ENCODE measurements around the gene TRPM3.

TRPM3 gene

GRCh38 chr9:70696694-70697335 lies 424.6 kb downstream of the TRPM3 start:
- TF ChIP-seq, protein P1, sequence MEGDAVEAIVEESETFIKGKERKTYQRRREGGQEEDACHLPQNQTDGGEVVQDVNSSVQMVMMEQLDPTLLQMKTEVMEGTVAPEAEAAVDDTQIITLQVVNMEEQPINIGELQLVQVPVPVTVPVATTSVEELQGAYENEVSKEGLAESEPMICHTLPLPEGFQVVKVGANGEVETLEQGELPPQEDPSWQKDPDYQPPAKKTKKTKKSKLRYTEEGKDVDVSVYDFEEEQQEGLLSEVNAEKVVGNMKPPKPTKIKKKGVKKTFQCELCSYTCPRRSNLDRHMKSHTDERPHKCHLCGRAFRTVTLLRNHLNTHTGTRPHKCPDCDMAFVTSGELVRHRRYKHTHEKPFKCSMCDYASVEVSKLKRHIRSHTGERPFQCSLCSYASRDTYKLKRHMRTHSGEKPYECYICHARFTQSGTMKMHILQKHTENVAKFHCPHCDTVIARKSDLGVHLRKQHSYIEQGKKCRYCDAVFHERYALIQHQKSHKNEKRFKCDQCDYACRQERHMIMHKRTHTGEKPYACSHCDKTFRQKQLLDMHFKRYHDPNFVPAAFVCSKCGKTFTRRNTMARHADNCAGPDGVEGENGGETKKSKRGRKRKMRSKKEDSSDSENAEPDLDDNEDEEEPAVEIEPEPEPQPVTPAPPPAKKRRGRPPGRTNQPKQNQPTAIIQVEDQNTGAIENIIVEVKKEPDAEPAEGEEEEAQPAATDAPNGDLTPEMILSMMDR (IDR thresholded peaks at IDR 0.05; ENCODE audit: unreplicated experiment in 3 of 3), result no peak
- H3K36me3 Mint-ChIP-seq (ENCODE audit: low read depth), result no peaks in the 10 kb centered on the region
- H3K9me3 Mint-ChIP-seq, result no peaks in the 10 kb centered on the region
- H3K4me3 Mint-ChIP-seq, result no peak overlapping the region
- H3K27me3 Mint-ChIP-seq (ENCODE audit: low read depth), result peaks cover 3% of the 10 kb centered on the region
- no peak overlapping the region for H3K27ac Mint-ChIP-seq
- no peaks in the 10 kb centered on the region for H3K4me1 Mint-ChIP-seq

DNA sequence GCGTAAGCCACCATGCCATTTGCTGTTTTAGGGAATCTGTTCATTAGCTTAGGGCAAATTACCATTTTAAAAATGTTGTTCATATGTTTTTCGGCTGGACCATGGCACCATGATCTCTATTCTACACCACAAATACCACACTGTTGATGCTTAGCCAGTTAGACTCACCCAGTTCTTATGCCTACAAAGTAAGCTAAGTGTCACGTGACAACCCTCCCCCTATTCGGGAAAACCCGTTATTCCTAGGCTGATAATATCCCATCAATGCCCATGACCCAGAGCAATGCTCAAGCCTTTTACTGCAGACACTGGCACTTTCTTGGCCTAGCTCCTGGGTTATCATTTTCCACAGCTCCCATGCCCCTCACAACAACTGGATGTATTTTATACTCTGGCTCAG lies 426.7 kb downstream of the TRPM3 start:
- H3K9me3 Mint-ChIP-seq, result no peaks in the 10 kb centered on the region
- H3K36me3 Mint-ChIP-seq (ENCODE audit: low read depth), result no peaks in the 10 kb centered on the region
- no peak overlapping the region for H3K4me3 Mint-ChIP-seq
- H3K27ac Mint-ChIP-seq, result no peak overlapping the region
- H3K27me3 Mint-ChIP-seq (ENCODE audit: low read depth), result peaks cover under 1% of the 10 kb centered on the region
- H3K4me1 Mint-ChIP-seq, result no peaks in the 10 kb centered on the region
- TF ChIP-seq, protein P1 (IDR thresholded peaks at IDR 0.05; ENCODE audit: unreplicated experiment in 3 of 3), result no peak

GRCh38 chr9:70693186-70693585 lies 428.2 kb downstream of the TRPM3 start:
- Mint-ChIP-seq H3K36me3 (ENCODE audit: low read depth) (no peaks in the 10 kb centered on the region), H3K9me3 (no peaks in the 10 kb centered on the region), H3K4me1 (no peaks in the 10 kb centered on the region), H3K27me3 (ENCODE audit: low read depth) (no peaks in the 10 kb centered on the region), H3K27ac (no peak overlapping the region), H3K4me3 (no peak overlapping the region)
- TF ChIP-seq, protein P1 (IDR thresholded peaks at IDR 0.05; ENCODE audit: unreplicated experiment in 3 of 3), result no peak

DNA sequence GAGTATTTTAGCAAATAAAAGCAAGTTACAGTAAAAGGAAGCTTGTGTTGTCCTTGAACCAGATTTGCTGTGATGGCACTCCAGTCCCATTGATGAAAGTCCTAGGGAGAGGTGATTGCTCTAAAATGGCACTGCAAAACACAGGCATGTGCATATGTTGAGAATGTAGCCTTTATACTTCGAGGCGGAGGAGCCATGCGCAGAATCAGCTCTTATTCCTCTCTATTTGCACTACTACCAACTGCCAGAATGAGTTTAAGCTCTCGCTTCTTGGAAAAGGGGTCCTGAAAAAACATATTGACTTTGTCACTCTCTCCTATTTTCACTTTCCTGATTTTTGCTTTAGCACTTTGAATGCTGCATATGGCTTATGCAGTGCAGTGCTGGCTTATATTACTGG lies 429.0 kb downstream of the TRPM3 start:
- Mint-ChIP-seq H3K4me3 (no peak overlapping the region), H3K36me3 (ENCODE audit: low read depth) (no peaks in the 10 kb centered on the region), H3K27me3 (ENCODE audit: low read depth) (no peaks in the 10 kb centered on the region), H3K27ac (no peak overlapping the region), H3K9me3 (no peaks in the 10 kb centered on the region), H3K4me1 (no peaks in the 10 kb centered on the region)
- TF ChIP-seq, protein P1 (IDR thresholded peaks at IDR 0.05; ENCODE audit: unreplicated experiment in 3 of 3), result no peak

DNA sequence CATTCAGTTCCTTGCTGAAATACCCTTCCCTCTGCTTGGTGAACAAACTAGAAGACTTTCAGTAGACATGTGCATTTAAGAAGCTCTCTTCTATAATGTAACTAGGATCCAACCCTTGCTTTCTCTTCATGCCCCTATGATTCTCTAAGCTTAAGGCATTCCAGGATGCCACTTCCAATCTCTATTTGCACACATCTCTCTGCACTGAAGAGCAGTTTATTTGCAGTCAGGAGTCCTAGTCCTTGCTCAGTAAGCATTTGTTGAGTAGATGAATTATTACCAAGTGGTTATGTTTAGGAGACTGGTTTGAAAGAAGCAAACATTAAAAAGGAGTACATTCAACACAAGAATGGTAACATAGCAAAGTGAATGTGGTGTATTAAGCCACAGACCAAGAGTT lies 432.7 kb downstream of the TRPM3 start:
- Mint-ChIP-seq H3K36me3 (ENCODE audit: low read depth) (no peaks in the 10 kb centered on the region), H3K9me3 (no peaks in the 10 kb centered on the region), H3K27me3 (ENCODE audit: low read depth) (no peaks in the 10 kb centered on the region), H3K4me3 (no peak overlapping the region), H3K4me1 (no peaks in the 10 kb centered on the region), H3K27ac (no peak overlapping the region)
- TF ChIP-seq, protein P1 (IDR thresholded peaks at IDR 0.05; ENCODE audit: unreplicated experiment in 3 of 3), result no peak

DNA sequence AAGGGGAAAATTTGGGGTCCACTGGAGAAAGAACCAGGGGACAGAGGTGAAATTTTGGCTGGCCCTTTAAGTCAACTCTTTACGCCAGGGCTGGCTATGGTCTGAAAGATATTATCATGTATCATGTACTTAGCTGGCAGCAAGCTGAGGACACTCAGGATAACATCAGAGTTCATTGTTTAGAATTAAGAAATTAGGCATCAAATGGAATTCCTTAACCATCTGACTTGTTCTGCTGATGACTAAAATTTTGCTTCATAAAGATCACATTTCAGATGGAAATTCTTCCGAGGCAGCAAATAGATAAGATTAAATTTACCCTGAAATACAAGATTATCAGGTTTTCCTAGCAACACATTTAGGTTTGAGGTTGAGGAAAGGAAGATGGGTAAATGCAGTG lies 437.6 kb downstream of the TRPM3 start:
- Mint-ChIP-seq H3K4me1 (no peaks in the 10 kb centered on the region), H3K4me3 (no peak overlapping the region), H3K27ac (no peak overlapping the region), H3K36me3 (ENCODE audit: low read depth) (no peaks in the 10 kb centered on the region), H3K9me3 (no peaks in the 10 kb centered on the region), H3K27me3 (ENCODE audit: low read depth) (no peaks in the 10 kb centered on the region)
- TF ChIP-seq, protein P1 (IDR thresholded peaks at IDR 0.05; ENCODE audit: unreplicated experiment in 3 of 3), result no peak

All from nephron (organoid).